ENCODE data around the gene ACBD4. TPM values are rescaled to one million over a fixed set of nuclear protein-coding genes. Genes with fewer than 3 reads are reported as not detected.
A peak's percentile ranks its signal among the peaks of the same experiment; 100 is the strongest.

ACBD4 gene
- total and polyA plus RNA-seq, 10 donors: 14.1 to 32.8 (median 21.6) TPM

GRCh38 chr17:45132572-45133463 lies 2.7 kb upstream of the ACBD4 start:
- TF ChIP-seq POLR2A (IDR thresholded peaks at IDR 0.05): peak in 1 of 3 donors; percentile 29
- TF ChIP-seq, protein P1, sequence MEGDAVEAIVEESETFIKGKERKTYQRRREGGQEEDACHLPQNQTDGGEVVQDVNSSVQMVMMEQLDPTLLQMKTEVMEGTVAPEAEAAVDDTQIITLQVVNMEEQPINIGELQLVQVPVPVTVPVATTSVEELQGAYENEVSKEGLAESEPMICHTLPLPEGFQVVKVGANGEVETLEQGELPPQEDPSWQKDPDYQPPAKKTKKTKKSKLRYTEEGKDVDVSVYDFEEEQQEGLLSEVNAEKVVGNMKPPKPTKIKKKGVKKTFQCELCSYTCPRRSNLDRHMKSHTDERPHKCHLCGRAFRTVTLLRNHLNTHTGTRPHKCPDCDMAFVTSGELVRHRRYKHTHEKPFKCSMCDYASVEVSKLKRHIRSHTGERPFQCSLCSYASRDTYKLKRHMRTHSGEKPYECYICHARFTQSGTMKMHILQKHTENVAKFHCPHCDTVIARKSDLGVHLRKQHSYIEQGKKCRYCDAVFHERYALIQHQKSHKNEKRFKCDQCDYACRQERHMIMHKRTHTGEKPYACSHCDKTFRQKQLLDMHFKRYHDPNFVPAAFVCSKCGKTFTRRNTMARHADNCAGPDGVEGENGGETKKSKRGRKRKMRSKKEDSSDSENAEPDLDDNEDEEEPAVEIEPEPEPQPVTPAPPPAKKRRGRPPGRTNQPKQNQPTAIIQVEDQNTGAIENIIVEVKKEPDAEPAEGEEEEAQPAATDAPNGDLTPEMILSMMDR (IDR thresholded peaks at IDR 0.05 in 8 of 11, conservative IDR thresholded peaks at IDR 0.05 in 3 of 11): peak; percentile 69 to 92 (median 84)
- TF ChIP-seq POLR2AphosphoS5 (IDR thresholded peaks at IDR 0.05): peak; percentile 83 to 87 (median 85)
- Histone ChIP-seq H3K9me3 (no peaks in the 10 kb centered on the region), H3K27me3 (replicated peaks in 1 of 7) (no peaks in the 10 kb centered on the region), H3K4me3 (peak overlapping the region; percentile 65 to 92 (median 80)), H3K27ac (peak overlapping the region; percentile 79 to 98 (median 94)), H3K36me3 (peaks cover 0 to 9% (median 0%) of the 10 kb centered on the region in 6 donors), H3K4me1 (peaks cover 14 to 79% (median 43%) of the 10 kb centered on the region in 6 donors)
- 0 to 2% (median 1%) methylated on average over 29 to 71 of the region's 71 CpGs for WGBS, 5 donors
- intact Hi-C loops (cut with DNase I; ENCODE audit: low total_unique reads): no loop called here
- peak; percentile 96 for DNase-seq

GRCh38 chr17:45135978-45136791 lies 698 bp downstream of the ACBD4 start:
- Histone ChIP-seq H3K27ac (peak overlapping the region; percentile 66 to 90 (median 86)), H3K9me3 (no peaks in the 10 kb centered on the region), H3K27me3 (replicated peaks in 1 of 7) (no peaks in the 10 kb centered on the region), H3K4me1 (peaks cover 14 to 47% (median 32%) of the 10 kb centered on the region in 6 donors), H3K36me3 (peaks cover 0 to 31% (median 0%) of the 10 kb centered on the region in 6 donors), H3K4me3 (peak overlapping the region; percentile 66 to 89 (median 71))
- peak; percentile 76 for DNase-seq
- 54 to 73% (median 61%) methylated on average over 19 to 21 of the region's 21 CpGs for WGBS, 5 donors
- intact Hi-C loops (cut with DNase I; ENCODE audit: low total_unique reads): loop anchor here (2.0 kb wide), 1 partner anchor 61 kb away; no protein-coding TSS in a partner anchor
- TF ChIP-seq POLR2A (IDR thresholded peaks at IDR 0.05): no peak

DNA sequence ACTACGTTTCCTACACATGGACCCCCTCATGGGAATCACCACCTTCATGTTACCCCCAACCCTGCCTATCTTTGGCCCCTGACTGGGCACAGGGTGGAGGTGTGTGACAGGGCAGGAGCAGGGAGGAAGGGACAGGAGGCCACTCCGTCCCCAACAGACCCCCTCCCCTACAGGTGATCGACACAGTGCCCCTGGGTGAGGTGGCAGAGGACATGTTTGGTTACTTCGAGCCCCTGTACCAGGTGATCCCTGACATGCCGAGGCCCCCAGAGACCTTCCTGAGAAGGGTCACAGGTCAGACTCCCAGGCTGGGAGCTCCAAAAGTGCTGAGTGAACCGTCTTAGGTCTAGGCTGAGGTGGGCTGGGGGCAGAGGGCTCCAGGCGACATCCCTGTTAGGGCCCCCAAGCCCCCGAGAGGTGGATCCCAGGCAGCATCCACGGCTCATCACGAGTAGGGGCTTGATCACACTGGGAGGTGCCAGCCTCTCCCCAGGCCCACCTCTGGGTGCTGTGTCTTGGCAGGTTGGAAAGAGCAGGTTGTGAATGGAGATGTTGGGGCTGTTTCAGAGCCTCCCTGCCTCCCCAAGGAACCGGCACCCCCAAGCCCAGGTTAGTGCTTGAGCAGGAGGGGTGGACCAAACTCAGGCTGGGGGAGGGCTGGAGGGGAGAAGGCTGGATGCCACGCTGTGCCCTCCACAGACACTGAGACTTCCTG lies 1.5 kb downstream of the ACBD4 start:
- TF ChIP-seq POLR2A (IDR thresholded peaks at IDR 0.05) (no peak), POLR2AphosphoS5 (IDR thresholded peaks at IDR 0.05) (no peak)
- TF ChIP-seq, protein P1 (IDR thresholded peaks at IDR 0.05 in 8 of 11, conservative IDR thresholded peaks at IDR 0.05 in 3 of 11): no peak
- intact Hi-C loops (cut with DNase I; ENCODE audit: low total_unique reads): no loop called here
- H3K4me1 ChIP-seq: peaks cover 9 to 39% (median 25%) of the 10 kb centered on the region in 6 donors

More for the DNA sequence above, 1.5 kb downstream of the ACBD4 start:
- 80 to 93% (median 88%) methylated on average over 7 to 12 of the region's 12 CpGs for WGBS, 5 donors
- Histone ChIP-seq H3K4me3 (peak overlapping the region in 1 of 8 donors; percentile 89), H3K27ac (peak overlapping the region in 1 of 8 donors; percentile 90), H3K27me3 (replicated peaks in 1 of 7) (no peaks in the 10 kb centered on the region), H3K9me3 (no peaks in the 10 kb centered on the region), H3K36me3 (peaks cover 0 to 31% (median 0%) of the 10 kb centered on the region in 6 donors)
- DNase-seq: peak; percentile 72

Measured in spleen (tissue), 11 donors.